Prostate gland (tissue), 2 donors: ENCODE measurements around the gene BLM.

Experiments
- POLR2A ChIP-seq: fragments of 450-650 bp; IDR thresholded peaks from one replicate; pipeline ENCODE4 v1.6.1; 2016; ENCODE audit warnings: antibody characterized with exemption, mild to moderate bottlenecking
- POLR2AphosphoS5 ChIP-seq: sonication (generic); formaldehyde crosslinking; IDR thresholded peaks from one replicate; pipeline ENCODE4 v1.6.1; 2017; ENCODE audit warnings: antibody characterized with exemption
- TF ChIP-seq, protein P1 (sequence below), 4 experiments: fragments of 200-600 bp in 2 of 4; fragments of 450-650 bp in 2 of 4; sonication (generic) in 2 of 4; IDR thresholded peaks; 1 replicate in 3 of 4; 2 replicates in 1 of 4; pipeline ENCODE4 v1.5.1; 2016 to 2019; ENCODE audit warnings: antibody characterized with exemption in 4 of 4, mild to moderate bottlenecking in 2 of 4, moderate library complexity in 2 of 4

DNA sequence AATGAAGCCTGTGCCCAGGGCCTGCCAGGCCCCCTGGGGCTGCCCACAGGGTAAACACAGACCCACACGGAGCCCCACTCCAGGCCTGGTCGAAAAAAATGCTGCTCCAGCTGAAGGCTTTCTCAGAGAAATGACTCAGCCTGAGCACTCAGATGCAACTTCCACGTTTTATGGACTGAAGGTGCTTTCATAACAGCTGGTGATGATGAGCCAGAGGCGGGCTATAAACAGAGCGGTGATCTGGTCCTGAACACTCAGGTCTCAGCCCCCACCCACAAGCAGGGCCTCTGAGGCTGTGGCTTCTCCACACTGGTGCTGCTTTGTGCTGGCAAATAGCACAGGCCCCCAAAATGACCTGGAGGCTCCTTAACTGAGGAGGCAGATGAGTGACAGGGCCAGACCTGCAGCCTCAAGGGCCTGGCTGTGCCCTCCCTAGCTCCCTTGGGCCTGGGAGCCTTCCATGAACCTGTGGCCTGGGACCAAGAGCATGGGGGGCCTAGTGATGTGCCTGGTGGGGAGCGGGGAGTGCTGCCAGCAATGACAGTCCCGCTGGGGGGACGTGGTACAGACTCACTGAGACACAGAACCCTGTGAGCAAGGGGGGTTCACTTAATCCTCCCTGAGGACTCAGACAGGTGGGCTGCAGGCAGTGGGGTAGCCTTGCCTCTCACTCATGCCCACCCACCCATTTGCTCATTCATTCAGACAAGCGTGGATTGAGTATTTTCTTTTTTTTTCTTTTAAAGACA lies 128.2 kb downstream of the BLM start:
- TF ChIP-seq, protein P1, sequence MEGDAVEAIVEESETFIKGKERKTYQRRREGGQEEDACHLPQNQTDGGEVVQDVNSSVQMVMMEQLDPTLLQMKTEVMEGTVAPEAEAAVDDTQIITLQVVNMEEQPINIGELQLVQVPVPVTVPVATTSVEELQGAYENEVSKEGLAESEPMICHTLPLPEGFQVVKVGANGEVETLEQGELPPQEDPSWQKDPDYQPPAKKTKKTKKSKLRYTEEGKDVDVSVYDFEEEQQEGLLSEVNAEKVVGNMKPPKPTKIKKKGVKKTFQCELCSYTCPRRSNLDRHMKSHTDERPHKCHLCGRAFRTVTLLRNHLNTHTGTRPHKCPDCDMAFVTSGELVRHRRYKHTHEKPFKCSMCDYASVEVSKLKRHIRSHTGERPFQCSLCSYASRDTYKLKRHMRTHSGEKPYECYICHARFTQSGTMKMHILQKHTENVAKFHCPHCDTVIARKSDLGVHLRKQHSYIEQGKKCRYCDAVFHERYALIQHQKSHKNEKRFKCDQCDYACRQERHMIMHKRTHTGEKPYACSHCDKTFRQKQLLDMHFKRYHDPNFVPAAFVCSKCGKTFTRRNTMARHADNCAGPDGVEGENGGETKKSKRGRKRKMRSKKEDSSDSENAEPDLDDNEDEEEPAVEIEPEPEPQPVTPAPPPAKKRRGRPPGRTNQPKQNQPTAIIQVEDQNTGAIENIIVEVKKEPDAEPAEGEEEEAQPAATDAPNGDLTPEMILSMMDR (IDR thresholded peaks at IDR 0.05), result no peak
- TF ChIP-seq POLR2AphosphoS5, result no peak
- TF ChIP-seq POLR2A, result no peak
